Smooth muscle cell of the brain vasculature (primary cell): Measurements from ENCODE around the gene TFEB.
A peak's percentile ranks its signal among the peaks of the same experiment; 100 is the strongest.

Experiments
- DNase-seq: peaks from one replicate; pipeline ENCODE4 v3.0.0-alpha.2; 2012; ENCODE audit warnings: low read depth, low spot score

TFEB gene

DNA sequence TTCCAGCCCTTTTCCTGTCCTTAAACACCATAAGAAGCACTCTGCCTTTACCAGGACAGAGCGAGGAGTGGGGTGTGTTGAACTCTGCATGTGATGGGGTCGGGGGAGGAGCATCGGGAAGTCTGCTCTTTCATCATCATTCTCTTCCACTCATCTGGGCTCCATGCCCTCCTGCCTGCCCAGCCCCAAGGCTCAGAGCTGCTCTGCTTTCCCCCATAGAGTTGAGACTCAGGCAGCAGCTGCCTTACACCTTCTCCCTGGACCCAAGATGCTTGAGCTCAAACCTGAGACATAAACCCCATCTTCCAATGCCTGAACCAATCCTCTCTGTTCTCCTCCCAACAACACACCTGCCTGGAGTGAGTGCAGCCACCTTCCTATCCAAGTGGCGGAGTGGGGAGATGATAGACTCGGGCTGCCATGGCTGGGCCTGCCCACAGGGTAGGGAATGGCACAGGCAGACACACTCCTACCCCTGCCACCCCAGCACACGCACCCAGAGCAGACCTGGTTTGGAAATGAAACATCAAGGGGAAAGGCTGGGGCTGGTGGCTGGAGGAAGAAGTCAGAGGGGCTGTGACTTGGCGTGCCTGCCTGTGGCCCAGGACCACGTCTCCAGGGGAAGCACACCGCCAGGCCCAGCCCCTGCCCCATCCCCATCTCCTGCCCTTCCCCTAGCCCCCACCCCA, 28.4 kb downstream of the TFEB start:
- no peak for DNase-seq

DNA sequence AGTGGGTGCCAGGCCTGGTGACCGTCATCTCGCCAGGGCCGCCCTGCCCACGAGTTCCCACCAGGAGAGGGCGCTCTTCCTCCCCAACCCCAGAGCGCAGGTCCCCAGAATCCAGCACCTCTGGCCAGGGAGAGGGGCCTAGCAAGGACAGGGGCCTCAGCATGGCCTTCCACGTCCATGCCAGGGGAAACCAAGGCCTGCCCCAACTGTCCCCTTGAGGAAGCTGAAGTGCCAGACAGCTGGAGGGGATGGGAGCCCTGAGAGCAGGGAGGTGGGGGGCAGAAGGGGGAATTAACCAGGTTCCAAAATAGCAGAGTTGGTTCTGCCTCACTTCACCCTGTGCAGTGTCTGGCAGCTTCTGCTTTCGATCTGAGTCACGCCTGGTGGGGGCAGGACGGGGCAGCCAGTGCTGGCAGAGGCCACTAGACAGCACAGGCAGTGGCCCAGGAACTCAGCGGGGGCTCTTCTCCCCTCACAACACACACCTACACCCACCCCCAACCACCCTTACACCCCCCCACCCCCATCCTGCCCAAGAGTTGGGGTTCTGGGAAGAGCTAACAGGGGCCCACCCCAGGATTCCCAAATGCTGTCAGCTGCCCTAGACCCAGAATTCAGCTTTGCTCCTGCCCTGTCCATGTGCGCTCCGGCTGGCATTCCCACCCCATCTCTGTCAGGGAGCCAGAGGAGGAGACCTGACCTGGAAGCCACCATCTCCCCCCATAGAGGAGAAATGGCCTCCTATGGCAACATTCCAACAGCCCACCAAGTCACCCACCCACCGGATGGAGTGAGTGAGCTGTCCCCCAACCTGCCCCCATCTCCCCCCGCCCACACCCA, 29.2 kb downstream of the TFEB start:
- DNase-seq, result no peak

- no peak for DNase-seq
Observed at GRCh38 chr6:41705311-41705995, 30.0 kb downstream of the TFEB start.

- no peak for DNase-seq
Observed at GRCh38 chr6:41704656-41705310, 30.6 kb downstream of the TFEB start.

DNA sequence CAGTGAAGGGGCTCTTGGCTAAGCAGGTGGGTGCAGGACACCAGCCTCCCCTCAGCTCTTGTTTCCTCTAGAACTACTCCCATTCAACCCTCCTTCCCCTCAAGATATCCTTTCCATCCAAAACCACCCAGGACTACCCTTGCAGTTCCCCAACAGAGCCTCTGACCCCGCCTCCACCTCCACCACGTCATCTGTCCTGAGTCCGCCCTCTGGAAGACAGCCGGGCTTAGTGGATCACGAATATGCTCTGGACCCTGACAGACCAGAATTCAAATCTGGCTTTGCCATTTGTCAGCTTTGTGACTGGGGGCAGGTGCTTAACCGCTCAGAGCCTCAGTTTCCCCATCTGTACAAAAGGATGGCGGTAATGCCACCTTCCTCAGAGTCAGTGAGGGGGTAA, 31.4 kb downstream of the TFEB start:
- no peak for DNase-seq

DNA sequence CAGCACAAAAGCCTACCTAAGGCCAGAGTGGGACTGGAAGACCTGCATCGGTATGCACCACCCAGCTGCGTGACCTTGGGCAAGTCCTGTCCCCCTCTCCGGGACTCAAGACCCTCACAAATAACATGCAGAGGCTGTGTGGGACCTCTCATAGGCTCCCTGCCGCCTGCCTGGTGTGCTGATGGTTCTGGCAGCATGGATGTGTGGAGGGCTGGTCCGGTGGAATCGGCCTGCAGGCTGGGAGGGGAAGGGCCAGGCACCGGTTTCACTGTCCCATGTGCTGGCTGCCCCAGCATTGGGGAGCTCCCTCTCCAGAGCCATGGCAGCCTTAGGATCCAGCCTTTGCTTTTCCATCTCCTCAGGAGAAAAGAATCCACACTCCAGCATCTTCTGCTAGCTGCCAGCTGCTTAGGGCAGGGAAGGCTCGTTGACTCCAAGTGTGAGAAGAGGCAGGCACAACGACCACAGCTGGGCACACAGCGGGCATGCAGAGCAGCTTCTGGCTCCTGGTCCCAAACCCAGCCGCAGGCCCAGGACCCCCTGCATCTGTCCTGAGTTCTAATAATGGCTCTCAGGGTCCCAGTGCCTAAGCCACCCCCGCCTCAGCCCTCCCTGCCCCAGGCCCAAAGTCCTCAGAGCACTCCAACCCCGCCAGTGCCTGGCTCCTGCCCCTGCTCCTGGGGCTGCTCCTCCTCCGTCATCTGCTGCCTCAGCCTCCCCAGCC, 32.5 kb downstream of the TFEB start:
- DNase-seq, result no peak

DNA sequence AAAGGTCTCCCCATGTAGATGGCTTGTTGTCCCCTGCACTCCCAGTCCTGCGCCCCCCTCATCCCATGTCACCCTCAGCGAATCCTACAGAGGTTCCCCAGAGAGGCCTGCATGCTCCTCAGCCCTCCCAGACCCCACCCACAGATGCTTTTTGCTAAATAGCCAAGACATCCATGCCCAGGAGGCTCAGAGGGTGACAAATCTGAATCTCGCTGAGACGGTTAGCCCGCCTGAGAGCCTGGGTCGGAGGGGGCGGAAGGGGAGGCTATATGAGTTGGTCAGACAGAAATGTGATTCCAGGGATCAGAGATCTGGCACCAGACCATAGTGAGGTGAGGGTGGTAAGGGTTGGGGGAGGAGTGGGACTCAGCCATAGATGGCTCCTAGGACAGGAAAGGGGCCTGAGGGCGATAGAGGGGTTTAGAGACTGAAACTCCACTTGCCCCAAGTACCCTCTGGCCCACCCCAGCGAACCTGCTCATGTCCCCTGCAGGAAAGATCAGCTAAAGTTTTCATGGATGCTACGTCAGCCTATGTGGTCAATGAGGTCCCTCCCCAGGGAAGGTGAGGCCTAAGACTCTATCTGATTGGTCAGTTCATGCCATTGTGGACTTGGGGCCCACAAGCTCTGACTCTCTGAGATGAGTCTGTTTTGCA, 33.2 kb downstream of the TFEB start:
- DNase-seq, result no peak

GRCh38 chr6:41700463-41701347, 34.7 kb downstream of the TFEB start:
- DNase-seq, result no peak

DNA sequence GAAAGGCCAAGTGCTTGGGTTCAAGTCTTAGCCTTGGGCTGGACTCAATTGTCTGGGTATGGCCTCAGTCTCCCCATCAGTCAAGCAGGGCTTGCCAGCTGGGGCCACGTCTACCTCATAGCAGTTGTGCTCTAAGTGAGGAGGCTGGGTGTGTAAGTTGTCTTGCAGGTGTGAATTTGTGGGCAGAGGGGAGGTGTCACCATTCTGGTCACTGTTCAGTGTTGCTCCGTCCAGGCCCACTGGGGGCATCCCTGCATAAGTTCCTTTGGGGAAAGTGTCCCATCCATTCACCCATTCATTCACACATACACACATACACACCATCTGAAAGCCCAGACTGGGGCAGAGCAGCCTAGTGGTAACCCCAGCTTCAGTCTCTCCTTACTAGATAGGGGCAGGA, 36.3 kb downstream of the TFEB start:
- no peak for DNase-seq

DNA sequence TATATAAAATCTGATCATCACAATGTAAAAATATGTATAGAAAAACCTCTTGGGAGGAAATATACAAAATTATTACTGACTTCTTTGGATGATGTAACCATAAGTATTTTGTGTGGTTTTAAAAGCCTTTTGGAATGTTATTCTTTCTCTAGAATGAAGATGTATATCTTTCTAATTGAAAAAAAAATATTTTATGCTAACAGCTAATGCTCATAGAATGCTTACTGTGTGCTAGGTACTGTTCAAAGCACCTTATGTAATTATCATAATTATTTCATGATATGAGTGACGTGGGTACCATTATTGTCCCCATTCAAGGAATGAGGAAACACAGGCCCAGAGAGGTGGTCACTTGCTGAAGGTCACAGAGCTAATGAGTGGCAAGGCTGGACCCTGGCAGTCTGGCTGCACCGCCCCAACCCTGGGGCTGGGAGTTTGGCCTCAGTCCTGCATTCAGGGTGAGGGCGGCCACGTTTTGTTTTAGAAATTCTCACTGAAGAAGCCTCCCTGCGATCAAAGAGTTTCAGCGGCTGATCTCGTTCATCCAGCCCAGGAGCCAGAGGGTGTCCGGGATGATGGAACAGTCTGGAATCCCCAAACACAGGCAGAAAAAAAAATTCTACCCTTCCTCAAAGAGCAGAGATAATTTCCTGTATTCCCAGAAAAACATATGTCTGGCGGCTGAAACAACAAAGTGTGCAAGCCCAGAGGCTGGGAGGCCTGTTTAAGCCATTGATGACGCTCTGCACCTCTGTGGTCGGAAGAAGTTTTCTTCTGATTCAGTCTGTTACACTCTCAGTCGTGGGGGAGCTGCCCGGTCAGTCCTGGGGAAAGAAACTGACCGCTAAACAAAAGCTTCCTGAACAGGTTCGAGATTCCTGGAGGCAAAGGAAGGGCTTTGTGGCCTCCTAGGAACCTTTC, 37.3 kb downstream of the TFEB start:
- DNase-seq, result peak; percentile 86

DNA sequence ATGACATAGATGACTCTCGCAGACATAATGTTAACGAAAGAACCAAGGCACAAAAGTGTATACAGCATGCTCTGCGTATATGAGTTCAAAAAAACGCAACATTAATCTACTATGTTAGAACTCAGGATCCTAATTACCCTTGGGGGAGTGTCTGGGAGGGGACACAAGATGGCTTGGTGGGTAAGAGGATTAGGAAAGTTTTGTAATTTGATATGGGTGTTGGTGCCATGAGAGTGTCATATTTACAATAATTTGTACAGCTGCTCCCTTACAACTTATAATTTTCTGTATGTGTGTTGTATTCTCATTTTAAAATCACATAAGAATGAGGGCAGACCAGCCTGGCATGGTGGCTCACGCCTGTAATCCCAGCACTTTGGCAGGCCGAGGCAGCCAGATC, 38.6 kb downstream of the TFEB start:
- DNase-seq, result no peak

DNA sequence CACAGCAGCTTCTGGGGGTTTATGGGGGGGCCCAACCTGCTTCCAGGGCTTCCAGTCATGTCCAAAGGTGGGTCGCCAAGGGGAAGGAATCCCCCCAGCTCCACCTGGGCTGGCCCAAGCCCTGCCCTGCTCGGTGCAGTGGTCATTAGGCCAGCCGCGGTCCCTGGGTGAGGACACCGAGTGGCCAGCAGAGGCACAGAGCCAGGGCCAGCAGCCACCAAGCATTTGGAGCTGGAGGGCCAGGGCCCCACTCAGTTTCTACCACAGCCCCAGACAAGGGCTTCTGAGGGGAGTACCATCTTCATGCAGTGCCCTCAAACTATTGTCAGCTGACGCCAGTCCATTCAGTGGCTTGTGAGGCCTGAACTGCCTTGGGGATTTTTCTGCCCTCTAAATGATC, 39.6 kb downstream of the TFEB start:
- no peak for DNase-seq

GRCh38 chr6:41694815-41695526, 40.4 kb downstream of the TFEB start:
- no peak for DNase-seq

GRCh38 chr6:41693281-41694240, 41.8 kb downstream of the TFEB start:
- no peak for DNase-seq

DNA sequence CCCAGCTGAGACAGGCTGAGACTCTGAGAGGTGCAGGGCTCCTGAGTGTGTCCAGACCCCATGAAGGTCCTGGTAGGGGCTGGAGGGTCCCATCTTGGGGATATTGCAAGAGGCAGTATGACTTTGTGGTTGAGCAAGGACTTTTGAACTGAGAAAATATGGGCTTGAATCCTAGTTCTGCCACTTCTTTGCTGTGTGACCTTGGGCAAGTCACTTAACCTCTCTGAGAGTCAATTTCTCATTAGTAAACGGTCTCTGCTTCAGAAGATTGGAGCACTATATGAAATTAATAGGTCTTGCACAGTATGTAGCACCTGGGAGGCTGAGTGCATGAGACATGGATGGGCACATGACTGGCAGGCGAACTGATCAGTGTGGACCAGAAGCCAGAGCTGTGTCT, 42.7 kb downstream of the TFEB start:
- no peak for DNase-seq

- no peak for DNase-seq
Observed at GRCh38 chr6:41692080-41692675, 43.2 kb downstream of the TFEB start.
